OCI-LY1 (cell line): Measurements from ENCODE around the gene PPARD.

Source experiments
- EZH2 ChIP-seq: fragments of 200-600 bp; sonication (generic), shearing (Covaris generic); IDR thresholded peaks from 2 replicates; pipeline ENCODE4 v1.8.0; 2017; ENCODE audit warnings: borderline replicate concordance, mixed run types, mild to moderate bottlenecking, antibody characterized with exemption, low read length, moderate library complexity, mixed read lengths
- TF ChIP-seq, protein P1 (sequence below): fragments of 200-600 bp; sonication (generic), shearing (Covaris generic); IDR thresholded peaks from 2 replicates; pipeline ENCODE4 v1.5.1; 2017; ENCODE audit warnings: mild to moderate bottlenecking, antibody characterized with exemption, low read length, moderate library complexity, mixed read lengths

DNA sequence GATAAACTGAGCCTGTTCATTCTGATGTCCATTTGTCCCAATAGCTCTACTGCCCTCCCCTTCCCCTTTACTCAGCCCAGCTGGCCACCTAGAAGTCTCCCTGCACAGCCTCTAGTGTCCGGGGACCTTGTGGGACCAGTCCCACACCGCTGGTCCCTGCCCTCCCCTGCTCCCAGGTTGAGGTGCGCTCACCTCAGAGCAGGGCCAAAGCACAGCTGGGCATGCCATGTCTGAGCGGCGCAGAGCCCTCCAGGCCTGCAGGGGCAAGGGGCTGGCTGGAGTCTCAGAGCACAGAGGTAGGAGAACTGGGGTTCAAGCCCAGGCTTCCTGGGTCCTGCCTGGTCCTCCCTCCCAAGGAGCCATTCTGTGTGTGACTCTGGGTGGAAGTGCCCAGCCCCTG lies 85.1 kb downstream of the PPARD start:
- TF ChIP-seq, protein P1, sequence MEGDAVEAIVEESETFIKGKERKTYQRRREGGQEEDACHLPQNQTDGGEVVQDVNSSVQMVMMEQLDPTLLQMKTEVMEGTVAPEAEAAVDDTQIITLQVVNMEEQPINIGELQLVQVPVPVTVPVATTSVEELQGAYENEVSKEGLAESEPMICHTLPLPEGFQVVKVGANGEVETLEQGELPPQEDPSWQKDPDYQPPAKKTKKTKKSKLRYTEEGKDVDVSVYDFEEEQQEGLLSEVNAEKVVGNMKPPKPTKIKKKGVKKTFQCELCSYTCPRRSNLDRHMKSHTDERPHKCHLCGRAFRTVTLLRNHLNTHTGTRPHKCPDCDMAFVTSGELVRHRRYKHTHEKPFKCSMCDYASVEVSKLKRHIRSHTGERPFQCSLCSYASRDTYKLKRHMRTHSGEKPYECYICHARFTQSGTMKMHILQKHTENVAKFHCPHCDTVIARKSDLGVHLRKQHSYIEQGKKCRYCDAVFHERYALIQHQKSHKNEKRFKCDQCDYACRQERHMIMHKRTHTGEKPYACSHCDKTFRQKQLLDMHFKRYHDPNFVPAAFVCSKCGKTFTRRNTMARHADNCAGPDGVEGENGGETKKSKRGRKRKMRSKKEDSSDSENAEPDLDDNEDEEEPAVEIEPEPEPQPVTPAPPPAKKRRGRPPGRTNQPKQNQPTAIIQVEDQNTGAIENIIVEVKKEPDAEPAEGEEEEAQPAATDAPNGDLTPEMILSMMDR, result no peak
- TF ChIP-seq EZH2, result no peak
